SK-N-SH (cell line): ENCODE results near the gene PDZD2. TPM values are rescaled to one million over a fixed set of nuclear protein-coding genes. Genes with fewer than 3 reads are reported as not detected.
"Not testable (repeated sequence)": the region's sequence is repeated elsewhere in the genome, so short reads cannot be mapped to it uniquely, and the experiment has no call there.

Experiments
- CTCF ChIA-PET: fragments of 300-600, 350-600 bp; formaldehyde crosslinking; extraction: SDS; loops from one replicate; lab custom pipeline; 2021; lab: Yijun Ruan, JAX
- POLR2A ChIA-PET: fragments of 350-600 bp; sonication (Branson Sonifier 250); formaldehyde crosslinking; extraction: SDS; loops from one replicate; lab custom pipeline; 2020; ENCODE audit warnings: antibody characterized with exemption, inconsistent platforms; lab: Yijun Ruan, JAX
- DNase-seq: peaks from one replicate; pipeline ENCODE4 v3.0.0; 2012
- H2AFZ ChIP-seq: fragments of 200-600 bp; sonication (generic); 2 replicates; pipeline ENCODE4 v1.8.1; 2016; ENCODE audit warnings: antibody characterized with exemption, mild to moderate bottlenecking, low read depth
- H3F3A ChIP-seq: fragments of 200-600 bp; sonication (generic); replicated peaks from 2 replicates; pipeline ENCODE3; 2016; ENCODE audit warnings: antibody characterized with exemption, mild to moderate bottlenecking; ENCODE audit not compliant: insufficient read depth
- H3K27ac ChIP-seq, 2 experiments: fragments of 200-500 bp in 1 of 2; fragments of 200-600 bp in 1 of 2; sonication (Bioruptor generic) in 1 of 2; sonication (generic), shearing (Covaris generic) in 1 of 2; 2 replicates each; pipeline versions ENCODE4 v1.5.1 to v1.6.1; 2014 to 2016; ENCODE audit warnings: low read depth in 2 of 2, inconsistent platforms in 1 of 2, low read length in 1 of 2, mild to moderate bottlenecking in 1 of 2, mixed read lengths in 1 of 2
- H3K27me3 ChIP-seq: fragments of 200-600 bp; sonication (generic), shearing (Covaris generic); 2 replicates; pipeline ENCODE4 v1.6.1; 2016; ENCODE audit warnings: mixed run types; ENCODE audit not compliant: insufficient read depth
- H3K36me3 ChIP-seq, 2 experiments: fragments of 200-500 bp in 1 of 2; fragments of 200-600 bp in 1 of 2; sonication (Bioruptor generic) in 1 of 2; sonication (generic) in 1 of 2; replicated peaks in 1 of 2; 2 replicates each; pipeline versions ENCODE3 to v1.5.1; 2014 to 2016; ENCODE audit warnings: low read length in 1 of 2, mild to moderate bottlenecking in 1 of 2; ENCODE audit not compliant: insufficient read depth in 2 of 2, control insufficient read depth in 1 of 2
- H3K4me1 ChIP-seq, 2 experiments: fragments of 200-500 bp in 1 of 2; fragments of 200-600 bp in 1 of 2; sonication (Bioruptor generic) in 1 of 2; sonication (generic), shearing (Covaris generic) in 1 of 2; 2 replicates each; pipeline versions ENCODE4 v1.5.1 to v1.6.1; 2014 to 2016; ENCODE audit warnings: low read depth in 1 of 2, low read length in 1 of 2, mixed run types in 1 of 2; ENCODE audit not compliant: insufficient read depth in 2 of 2, control insufficient read depth in 1 of 2
- H3K4me2 ChIP-seq: fragments of 200-600 bp; sonication (generic), shearing (Covaris generic); 2 replicates; pipeline ENCODE4 v1.6.1; 2017; ENCODE audit warnings: mixed run types
- H3K4me3 ChIP-seq, 2 experiments: fragments of 200-500 bp in 1 of 2; fragments of 200-600 bp in 1 of 2; sonication (Bioruptor generic) in 1 of 2; sonication (generic), shearing (Covaris generic) in 1 of 2; 2 replicates each; pipeline versions ENCODE4 v1.5.1 to v1.8.1; 2014 to 2016; ENCODE audit warnings: low read depth in 2 of 2, inconsistent platforms in 1 of 2, low read length in 1 of 2, mild to moderate bottlenecking in 1 of 2, mixed read lengths in 1 of 2, moderate library complexity in 1 of 2
- H3K79me2 ChIP-seq: fragments of 200-600 bp; sonication (generic); 2 replicates; pipeline ENCODE4 v1.8.1; 2017; ENCODE audit warnings: mild to moderate bottlenecking; ENCODE audit not compliant: insufficient read depth
- H3K9ac ChIP-seq: fragments of 200-600 bp; sonication (generic); 2 replicates; pipeline ENCODE4 v1.6.1; 2017; ENCODE audit warnings: mixed run types
- H3K9me2 ChIP-seq: fragments of 200-600 bp; sonication (generic); 2 replicates; pipeline ENCODE4 v1.6.1; 2017; ENCODE audit warnings: mixed run types
- H3K9me3 ChIP-seq: fragments of 200-600 bp; sonication (generic); 2 replicates; pipeline ENCODE4 v1.6.1; 2017; ENCODE audit warnings: mixed run types, mild to moderate bottlenecking, moderate library complexity
- H4K20me1 ChIP-seq: fragments of 200-600 bp; sonication (generic); 2 replicates; pipeline ENCODE4 v1.6.1; 2017; ENCODE audit warnings: mild to moderate bottlenecking, mixed run types; ENCODE audit not compliant: insufficient read depth
- CHD2 ChIP-seq: fragments of 150-350 bp; IDR thresholded peaks from 2 replicates; pipeline ENCODE4 v1.6.1; 2018; ENCODE audit warnings: low read length; ENCODE audit not compliant: partially characterized antibody
- CTCF ChIP-seq: fragments of 200-600 bp; sonication (generic); IDR thresholded peaks from 2 replicates; pipeline ENCODE4 v1.6.1; 2017; ENCODE audit warnings: antibody characterized with exemption, mild to moderate bottlenecking, moderate library complexity
- FOXJ3 ChIP-seq: sonication (generic); formaldehyde crosslinking; IDR thresholded peaks from 2 replicates; pipeline ENCODE4 v1.5.1; 2020; ENCODE audit warnings: mild to moderate bottlenecking, missing genetic modification reagents
- IRF3 ChIP-seq: fragments of 150-350 bp; IDR thresholded peaks from 2 replicates; pipeline ENCODE4 v1.6.1; 2016; ENCODE audit warnings: mild to moderate bottlenecking, low read depth, low read length
- MEF2A ChIP-seq: IDR thresholded peaks from 2 replicates; pipeline ENCODE4 v1.4.0; 2012; ENCODE audit warnings: low read depth, borderline replicate concordance
- NRF1 ChIP-seq: IDR thresholded peaks from 2 replicates; pipeline ENCODE4 v1.6.1; 2012; ENCODE audit warnings: low read depth, mild to moderate bottlenecking, low read length
- RCOR1 ChIP-seq: fragments of 150-350 bp; IDR thresholded peaks from 2 replicates; pipeline ENCODE4 v1.6.1; 2017; ENCODE audit warnings: antibody characterized with exemption, low read length
- REST ChIP-seq: IDR thresholded peaks from 2 replicates; pipeline ENCODE4 v1.6.1; 2012; ENCODE audit warnings: mild to moderate bottlenecking, low read depth, low read length, moderate library complexity
- SMC3 ChIP-seq: IDR thresholded peaks from 2 replicates; pipeline ENCODE4 v1.6.1; 2012; ENCODE audit warnings: low read depth, low read length, improper control_type of control experiment
- TAF1 ChIP-seq: IDR thresholded peaks from 2 replicates; pipeline ENCODE4 v1.6.1; 2012; ENCODE audit warnings: low read depth, mild to moderate bottlenecking, low read length, moderate library complexity, borderline replicate concordance
- TCF12 ChIP-seq: IDR thresholded peaks from 2 replicates; pipeline ENCODE4 v1.4.0; 2012
- WGBS: methylation state at CpG from one replicate; pipeline ENCODE4 v1.1.6; 2017; ENCODE audit warnings: low lambda C conversion rate; 5-methylcytosine and 5-hydroxymethylcytosine counted together
- polyA plus RNA-seq, 3 experiments: library from polyadenylated mRNA; depleted of rRNA; stranded (reverse); fragments of >200 nt; gene quantifications; 2 replicates each; pipeline ENCODE4 v1.2.3, GENCODE V29; 2012

The PDZD2 gene
- polyA plus RNA-seq, 1 of the 3 experiments (the other 2 are of a cell fraction) = 0.13 TPM

DNA sequence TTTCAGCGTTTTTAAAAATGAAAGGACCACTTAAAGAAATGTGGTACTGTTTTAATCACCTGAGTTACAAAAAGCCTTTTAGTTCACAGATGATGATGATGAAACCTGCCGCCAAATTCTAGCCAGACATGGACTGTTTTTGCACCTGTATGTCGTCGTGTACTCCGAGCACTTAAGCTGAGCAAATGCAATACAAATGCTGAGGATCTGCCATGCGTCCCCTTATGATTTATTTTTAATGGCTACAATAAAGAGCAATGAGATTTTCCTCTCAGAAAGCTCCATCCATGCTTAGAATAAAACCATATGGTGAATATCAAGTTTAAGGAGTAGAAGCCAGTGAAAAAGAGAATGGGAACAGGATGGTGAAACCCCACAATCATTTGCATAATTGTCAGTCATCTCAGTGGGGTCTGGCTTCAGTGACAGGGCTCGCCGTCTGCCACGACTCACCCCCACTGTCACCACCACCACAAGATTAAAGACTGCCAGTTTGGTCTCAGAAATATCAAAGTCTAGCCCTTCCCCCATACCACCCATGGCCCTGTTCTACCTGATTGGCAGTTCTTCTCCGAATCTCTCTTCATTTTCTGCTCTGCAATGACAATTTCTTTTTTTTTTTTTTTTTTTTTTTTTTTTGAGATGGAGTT is 375.3 kb downstream of the PDZD2 start:
- no peak overlapping the region for H2AFZ ChIP-seq
- WGBS = 77% methylated on average over 10 of the region's 10 CpGs
- H3K27ac ChIP-seq = no peak overlapping the region
- no peaks in the 10 kb centered on the region for H3F3A ChIP-seq
- no peaks in the 10 kb centered on the region for H3K9me3 ChIP-seq
- CTCF ChIA-PET = interaction anchor here (0.6 to 1.2 kb wide), 2 partner anchors 14 to 63 kb away, joined by 3 read pairs; no protein-coding TSS in a partner anchor
- no peak overlapping the region for H3K9ac ChIP-seq
- H4K20me1 ChIP-seq = no peaks in the 10 kb centered on the region
- H3K27me3 ChIP-seq = no peaks in the 10 kb centered on the region; the same call in 1 of the 2 replicates
- no peak for DNase-seq
- H3K79me2 ChIP-seq = no peaks in the 10 kb centered on the region
- no peaks in the 10 kb centered on the region for H3K9me2 ChIP-seq
- no peak overlapping the region for H3K4me3 ChIP-seq
- POLR2A ChIA-PET = no interaction called here
- H3K36me3 ChIP-seq = no peaks in the 10 kb centered on the region
- H3K4me2 ChIP-seq = no peak overlapping the region
- TF ChIP-seq SMC3 (no peak), REST (no peak), MEF2A (no peak), TAF1 (no peak), FOXJ3 (CRISPR knock-in tag) (no peak), IRF3 (no peak), CHD2 (no peak), TCF12 (no peak), CTCF (no peak), RCOR1 (no peak), NRF1 (no peak)
- H3K4me1 ChIP-seq = peaks cover 0 to 14% of the 10 kb centered on the region in 2 experiments; a peak in 1 of 4 replicates

DNA sequence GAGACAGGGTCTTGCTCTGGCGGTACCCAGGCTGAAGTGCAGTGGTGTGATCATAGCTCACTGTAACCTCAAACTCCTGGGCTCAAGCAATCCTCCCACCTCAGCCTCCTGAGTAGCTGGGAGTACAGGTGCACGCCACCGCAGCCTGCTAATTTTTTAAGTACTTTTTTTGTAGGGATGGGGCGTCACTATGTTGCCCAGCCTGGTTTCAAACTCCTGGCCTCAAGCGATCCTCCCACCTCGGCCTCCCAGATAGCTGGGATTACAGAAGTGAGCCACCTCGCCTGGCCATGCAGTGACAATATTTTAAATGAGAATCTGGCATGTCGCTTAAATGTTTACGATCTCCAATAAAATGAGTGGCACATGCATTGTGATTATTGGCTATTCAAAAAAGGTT is 376.3 kb downstream of the PDZD2 start:
- CTCF ChIA-PET = interaction anchor here (1.0 to 1.8 kb wide), 2 partner anchors 14 to 61 kb away, joined by 3 to 7 read pairs; no protein-coding TSS in a partner anchor
- H3F3A ChIP-seq, H3K9ac ChIP-seq, H3K9me2 ChIP-seq, H4K20me1 ChIP-seq, H2AFZ ChIP-seq, H3K27me3 ChIP-seq, H3K79me2 ChIP-seq, H3K4me3 ChIP-seq, H3K27ac ChIP-seq, POLR2A ChIA-PET, H3K36me3 ChIP-seq, H3K9me3 ChIP-seq, DNase-seq, H3K4me2 ChIP-seq: not testable (repeated sequence)
- 84% methylated on average over 9 of the region's 9 CpGs for WGBS
- H3K4me1 ChIP-seq = peaks cover 0 to 14% of the 10 kb centered on the region in 2 experiments; a peak in 1 of 4 replicates
